GM18909 (cell line): Measurements from ENCODE around the gene PTPRN2.

ENCODE experiments used
- ATAC-seq: cut with Tn5 transposase; IDR thresholded peaks from one replicate; pipeline ENCODE4 v1.9.1; 2021; ENCODE audit warnings: mild to moderate bottlenecking; ENCODE audit not compliant: unreplicated experiment, poor library complexity

The PTPRN2 gene

GRCh38 chr7:157664871-157665633 lies 922.6 kb downstream of the PTPRN2 start:
- no peak for ATAC-seq

GRCh38 chr7:157664034-157664433 lies 923.6 kb downstream of the PTPRN2 start:
- no peak for ATAC-seq

DNA sequence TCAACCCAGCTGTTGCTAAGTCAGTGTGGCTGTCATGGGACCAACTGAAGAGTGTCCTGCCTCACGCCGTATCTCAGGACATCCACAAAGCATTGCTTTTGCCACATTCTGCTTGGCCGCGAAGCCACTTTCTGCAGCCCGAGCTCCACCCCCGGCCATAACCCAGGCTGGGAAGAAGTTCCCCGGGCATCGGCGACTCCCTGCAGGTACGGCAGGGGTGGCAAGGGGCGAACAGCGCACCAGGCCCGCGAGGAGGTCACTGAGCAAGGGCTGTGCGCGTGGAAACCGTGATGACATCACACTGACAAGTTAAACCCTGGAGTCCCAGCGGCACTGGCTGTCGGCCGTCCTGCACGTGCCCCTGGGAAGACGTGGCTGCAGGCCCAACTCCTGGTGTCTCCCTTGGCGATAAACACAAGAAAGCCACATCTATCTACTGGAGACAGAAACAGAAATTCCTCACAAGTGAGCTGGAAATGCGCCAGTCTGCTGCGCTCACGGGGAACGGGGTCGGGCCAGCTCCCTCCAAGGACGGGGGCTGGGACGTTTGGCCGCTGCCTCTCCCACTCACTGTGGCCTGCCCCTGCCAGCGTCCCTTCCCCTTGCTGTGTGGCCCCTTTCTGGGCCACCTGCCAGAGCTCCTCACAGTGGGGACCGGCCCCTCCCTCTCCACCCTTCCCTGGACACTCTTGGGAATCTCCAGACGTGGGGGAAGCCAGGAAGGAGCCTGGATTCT lies 924.5 kb downstream of the PTPRN2 start:
- ATAC-seq, result no peak

- no peak for ATAC-seq
Observed at GRCh38 chr7:157662110-157662791, 925.4 kb downstream of the PTPRN2 start.

DNA sequence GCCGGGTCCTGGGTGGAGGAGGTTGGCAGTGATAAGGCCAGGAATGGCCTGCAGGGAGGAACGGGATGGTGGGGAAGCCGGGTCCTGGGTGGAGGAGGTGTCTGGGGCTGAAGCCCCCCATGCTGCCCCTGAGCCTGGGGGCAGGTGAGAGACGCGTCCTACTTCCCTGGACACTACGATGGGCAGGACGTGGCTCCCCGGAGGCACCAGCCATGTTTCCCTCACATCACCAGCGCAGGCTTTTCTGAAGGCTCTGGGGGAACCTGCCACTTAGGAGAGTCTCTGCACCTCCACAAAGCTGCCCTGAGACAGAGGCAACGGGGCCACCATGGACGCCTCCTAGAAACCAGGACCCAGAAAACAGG lies 926.0 kb downstream of the PTPRN2 start:
- no peak for ATAC-seq

DNA sequence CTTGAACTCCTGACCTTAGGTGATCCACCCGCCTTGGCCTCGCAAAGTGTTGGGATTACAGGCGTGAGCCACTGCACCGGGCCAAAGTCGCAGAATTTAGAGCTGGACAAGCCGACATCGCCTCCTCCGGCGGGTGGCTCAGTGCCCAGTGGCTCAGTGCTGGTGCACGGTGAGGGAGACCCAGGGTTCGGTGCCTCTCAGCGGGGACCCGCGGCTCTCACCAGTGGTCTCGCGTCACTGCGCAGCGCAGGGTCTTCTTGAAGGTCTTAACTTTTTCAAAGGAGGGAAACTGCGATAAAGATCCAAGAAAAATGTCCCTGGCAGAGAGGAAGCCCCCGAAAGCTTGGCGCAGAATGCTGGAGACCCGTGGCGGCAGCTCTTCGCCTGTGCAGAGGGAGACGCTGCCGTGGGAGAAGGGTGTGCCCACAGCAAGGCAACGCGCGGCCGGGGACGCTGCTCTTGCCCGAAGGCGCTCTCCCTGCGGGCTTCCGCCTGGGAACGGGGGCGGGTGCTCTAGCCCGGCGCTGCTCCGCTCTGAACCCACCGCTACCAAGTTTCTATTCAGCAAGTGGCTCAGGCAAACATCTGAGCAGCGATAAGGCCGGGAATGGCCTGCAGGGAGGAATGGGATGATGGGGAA lies 926.5 kb downstream of the PTPRN2 start:
- ATAC-seq, result no peak

- no peak for ATAC-seq
Observed at GRCh38 chr7:157658851-157659412, 928.7 kb downstream of the PTPRN2 start.

DNA sequence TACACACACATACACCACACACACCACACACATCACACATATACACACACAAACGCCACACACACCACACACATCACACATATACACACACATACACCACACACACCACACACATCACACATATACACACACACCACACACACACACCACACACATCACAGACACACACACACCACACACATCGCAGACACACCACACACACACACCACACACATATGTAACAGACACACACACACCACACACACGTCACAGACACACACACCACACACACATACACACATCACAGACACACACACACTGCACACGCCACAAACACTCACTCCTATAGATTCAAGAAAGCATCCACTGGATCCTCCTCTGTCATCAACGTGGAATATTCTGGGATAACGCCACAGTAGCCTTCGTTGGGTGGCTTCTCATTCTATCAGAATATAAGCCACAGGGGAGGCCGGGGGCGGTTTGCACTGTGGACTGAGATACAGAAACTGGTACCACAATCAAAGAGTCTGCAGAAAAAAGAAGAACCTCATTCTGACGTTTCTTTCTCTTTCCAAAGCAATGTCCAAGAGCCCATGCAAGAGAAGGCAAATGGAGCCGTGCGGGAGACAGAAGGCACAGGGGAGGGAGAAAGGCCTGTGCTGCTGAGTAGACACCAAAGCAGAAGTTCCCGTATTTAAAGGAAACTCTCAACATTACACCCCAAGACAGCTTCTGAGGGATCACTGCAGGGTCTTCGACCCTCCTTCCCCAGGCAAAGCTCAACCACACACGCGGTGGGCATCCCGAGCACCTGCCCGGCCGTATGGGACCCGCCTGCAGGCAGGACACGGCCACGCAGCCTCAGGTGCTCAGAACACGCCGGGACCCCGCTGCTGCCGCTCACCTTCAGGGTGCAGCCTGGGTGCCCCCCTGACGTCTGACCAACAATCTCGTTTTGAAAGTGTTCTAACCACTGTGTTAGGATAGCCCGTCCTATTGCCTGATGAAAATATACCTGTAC lies 929.6 kb downstream of the PTPRN2 start:
- ATAC-seq, result no peak

DNA sequence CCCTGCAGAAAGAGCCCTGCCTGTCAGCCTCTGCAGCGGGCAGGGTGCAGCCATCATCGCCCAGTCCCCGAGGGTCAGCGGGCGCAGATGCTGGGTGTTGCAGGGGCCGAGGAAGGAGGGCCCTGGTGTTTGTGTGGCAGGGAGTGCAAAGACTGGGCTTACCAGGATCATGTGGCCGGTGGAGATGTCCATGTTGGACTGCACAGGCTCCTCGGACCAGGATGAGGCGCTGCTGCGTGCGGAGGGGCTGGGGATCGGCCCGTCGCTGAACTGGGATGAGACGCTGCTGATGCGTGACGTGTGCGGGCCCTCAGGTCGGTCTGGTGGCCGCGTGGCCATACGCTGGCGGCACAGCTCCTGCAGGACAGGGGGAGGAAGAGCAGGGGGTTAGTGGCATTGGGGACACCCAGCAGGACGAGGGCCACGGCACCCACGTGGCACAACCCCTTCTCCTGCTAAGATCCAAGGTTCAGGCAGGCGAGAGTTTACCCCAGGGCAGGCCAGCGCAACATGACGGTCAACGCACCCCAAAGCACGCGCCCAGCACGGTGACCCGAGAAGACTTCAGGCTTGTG lies 931.3 kb downstream of the PTPRN2 start:
- no peak for ATAC-seq

DNA sequence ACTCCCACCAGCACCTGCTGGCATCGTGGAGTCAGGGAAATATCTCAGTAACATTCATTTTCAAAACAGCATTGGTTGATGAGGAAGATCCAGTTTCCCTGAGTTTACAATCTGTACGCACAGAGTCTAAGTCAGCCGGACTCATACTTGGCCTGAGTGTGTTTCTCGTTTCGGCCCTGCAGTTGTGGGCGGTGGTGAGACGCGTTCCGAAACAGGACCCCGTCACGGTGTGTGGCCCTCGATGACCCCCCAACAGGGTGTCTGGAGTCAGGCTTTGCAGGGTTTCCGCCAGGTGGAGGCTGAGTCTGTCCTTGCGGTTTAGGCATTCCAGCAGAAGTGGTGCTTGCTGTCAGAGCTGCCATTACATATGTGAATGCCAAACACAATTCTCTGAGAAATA lies 933.3 kb downstream of the PTPRN2 start:
- no peak for ATAC-seq

- no peak for ATAC-seq
Observed at GRCh38 chr7:157653827-157654207, 933.8 kb downstream of the PTPRN2 start.

- no peak for ATAC-seq
Observed at GRCh38 chr7:157652954-157653826, 934.4 kb downstream of the PTPRN2 start.

DNA sequence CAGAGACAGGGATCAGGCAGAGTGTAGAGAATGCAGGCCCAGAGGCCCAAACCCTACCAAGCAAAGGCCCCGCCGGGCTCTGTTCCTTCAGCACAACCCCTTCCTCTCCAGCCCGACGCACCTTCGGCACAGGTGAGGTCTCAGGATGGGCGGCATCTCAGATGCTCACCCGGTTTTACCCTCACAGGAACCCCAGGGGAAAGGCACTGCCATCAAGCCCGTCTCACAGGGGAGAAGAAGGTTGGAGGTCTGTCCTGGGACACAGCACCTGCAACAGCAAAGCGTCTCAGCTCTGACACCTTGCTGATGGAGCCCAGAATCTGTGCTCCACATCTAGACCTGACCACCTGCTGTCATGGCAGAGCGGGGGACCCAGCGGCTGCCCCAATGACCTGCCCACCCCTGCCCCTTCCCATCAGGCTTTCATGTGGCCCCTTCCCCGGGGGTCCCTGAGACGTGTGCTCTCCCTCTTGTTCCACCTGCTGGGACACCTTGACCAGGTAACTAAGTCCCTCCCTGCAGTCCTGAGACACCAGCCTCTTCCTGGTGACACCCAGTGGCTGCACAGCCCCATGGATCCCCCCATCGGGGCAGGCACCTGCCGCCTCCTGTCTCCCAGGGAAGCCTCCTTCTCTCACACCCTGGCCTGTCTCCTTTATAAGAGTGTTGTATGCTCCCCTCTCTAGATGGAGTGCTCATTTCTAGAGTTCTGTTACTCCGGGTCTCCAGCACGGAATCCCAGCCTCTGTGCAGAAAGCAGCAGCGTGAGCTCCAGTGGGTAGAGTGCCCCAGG lies 935.3 kb downstream of the PTPRN2 start:
- no peak for ATAC-seq

- ATAC-seq, result no peak
Observed at GRCh38 chr7:157651366-157652160, 936.1 kb downstream of the PTPRN2 start.

DNA sequence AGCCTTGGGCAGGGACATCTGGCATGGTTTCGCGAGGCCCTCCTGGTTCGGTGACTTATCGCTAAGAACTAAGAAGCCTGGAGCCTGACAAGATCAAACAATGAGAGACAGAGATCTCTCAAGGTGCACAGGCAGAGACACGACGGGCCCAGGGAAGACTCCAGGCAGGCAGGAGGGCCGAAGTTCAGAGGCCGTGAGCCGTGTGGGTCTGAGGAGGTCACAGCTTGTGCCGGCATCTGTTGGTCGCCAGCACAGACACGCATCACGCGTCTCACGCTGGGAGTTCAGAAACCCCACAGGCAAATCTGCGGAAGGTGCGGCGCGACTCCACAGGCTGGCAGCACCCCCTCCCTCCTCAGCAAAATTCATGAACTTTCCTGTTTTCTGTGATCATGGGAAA lies 936.8 kb downstream of the PTPRN2 start:
- no peak for ATAC-seq

DNA sequence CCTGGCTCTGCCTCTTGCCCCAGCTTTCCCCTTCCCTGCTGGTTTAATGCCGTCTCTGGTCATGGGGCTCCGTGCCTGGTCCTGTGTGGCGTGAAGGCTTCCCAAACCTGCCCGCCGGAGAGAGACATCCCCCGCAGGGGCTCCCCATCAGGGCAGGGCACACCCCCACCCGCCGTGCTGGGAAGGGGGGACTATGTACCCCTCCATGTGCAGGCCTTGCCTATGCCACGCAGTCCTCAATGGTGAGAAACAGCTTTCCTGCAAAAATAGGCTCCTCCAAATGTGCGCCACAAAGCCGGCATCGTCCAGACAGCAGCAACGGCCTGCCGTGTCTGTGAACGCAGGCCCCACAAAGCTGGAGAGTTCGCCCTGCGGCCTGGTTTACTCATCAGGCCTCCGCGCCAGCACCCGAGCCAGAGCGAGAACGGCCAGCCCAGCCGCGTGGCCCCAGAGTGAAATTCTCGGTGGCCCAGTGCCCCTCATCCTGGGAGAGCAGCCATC lies 937.4 kb downstream of the PTPRN2 start:
- no peak for ATAC-seq
